H1 (cell line): ENCODE data around the gene UCP1. TPM values are rescaled to one million over a fixed set of nuclear protein-coding genes. Genes with fewer than 3 reads are reported as not detected.

Source experiments
- ASH2L ChIP-seq: fragments of 200-600, 300-600 bp; sonication (generic); IDR thresholded peaks from one replicate; pipeline ENCODE4 v1.7.1; 2017; ENCODE audit warnings: low read length
- CTBP2 ChIP-seq: IDR thresholded peaks from 2 replicates; pipeline ENCODE4 v1.7.0; 2011; ENCODE audit warnings: borderline replicate concordance, mild to moderate bottlenecking, moderate library complexity, mixed read lengths, low read length; ENCODE audit not compliant: insufficient read depth, insufficient read length
- KDM1A ChIP-seq: fragments of 200-600, 300-600 bp; sonication (generic); IDR thresholded peaks from 2 replicates; pipeline ENCODE4 v1.7.1; 2016; ENCODE audit warnings: mild to moderate bottlenecking, low read length, borderline replicate concordance
- NANOG ChIP-seq: IDR thresholded peaks from 2 replicates; pipeline ENCODE4 v1.6.1; 2011; ENCODE audit warnings: low read length, low read depth, mild to moderate bottlenecking, inconsistent platforms; ENCODE audit not compliant: insufficient read depth, poor library complexity, severe bottlenecking
- POLR2AphosphoS5 ChIP-seq: IDR thresholded peaks from 2 replicates; pipeline ENCODE4 v1.6.1; 2011; ENCODE audit warnings: low read depth, low read length
- RFX5 ChIP-seq: IDR thresholded peaks from 2 replicates; pipeline ENCODE4 v1.6.1; 2011; ENCODE audit warnings: low read depth, low read length, improper control_type of control experiment, borderline replicate concordance
- polyA plus RNA-seq, 7 experiments: library from polyadenylated mRNA; depleted of rRNA in 3 of 7; stranded (reverse) in 5 of 7; unstranded in 2 of 7; fragments of >200 nt in 5 of 7; fragments of 200-250 nt in 2 of 7; gene quantifications; 1 replicate in 5 of 7; 2 replicates in 1 of 7; 4 replicates in 1 of 7; pipeline versions ENCODE4 v1.2.1 to v1.2.3, GENCODE V29; 2011 to 2013; ENCODE audit warnings: missing spikeins in 2 of 7, mixed read lengths in 2 of 7
- total RNA-seq: library from RNA; stranded (reverse); fragmentation: NEBNext Ultra II Directional; extraction: Animal tissue kit (Norgen Biotek cat#: 25700); gene quantifications from 2 replicates; pipeline ENCODE4 v1.2.1, GENCODE V29; 2021

The UCP1 gene
- total and polyA plus RNA-seq, 2 of the 8 experiments (the other 6 are each of a cell fraction or from before 2014, with no cell fraction given), result 0.20 to 0.44 TPM

GRCh38 chr4:140568507-140569306 lies at the start of gene UCP1 (continued):
- TF ChIP-seq NANOG, result no peak
- TF ChIP-seq RFX5, result no peak
- TF ChIP-seq CTBP2, result no peak
- TF ChIP-seq KDM1A, result no peak
- peak; percentile 63; the same call in 1 of the 2 replicates for TF ChIP-seq POLR2AphosphoS5
- TF ChIP-seq ASH2L, result peak; percentile 71
